H9 (cell line): ENCODE data around the gene KRTAP5-1. TPM values are rescaled to one million over a fixed set of nuclear protein-coding genes. Genes with fewer than 3 reads are reported as not detected.
"Not testable (repeated sequence)": the region's sequence is repeated elsewhere in the genome, so short reads cannot be mapped to it uniquely, and the experiment has no call there.

Experiments
- DNase-seq: peaks from one replicate; pipeline ENCODE4 v3.0.0-alpha.2; 2017
- H2AFZ ChIP-seq: one replicate; pipeline ENCODE4 v1.6.1; 2013; ENCODE audit warnings: mild to moderate bottlenecking, low read length, control low read depth, moderate library complexity
- H2AK5ac ChIP-seq: 2 replicates; pipeline ENCODE4 v1.6.1; 2013; ENCODE audit warnings: low read length, control low read depth, mixed read lengths; ENCODE audit not compliant: insufficient read length
- H2BK120ac ChIP-seq: one replicate; pipeline ENCODE4 v1.6.1; 2013; ENCODE audit warnings: low read depth, mild to moderate bottlenecking, low read length, control low read depth, inconsistent platforms; ENCODE audit not compliant: poor library complexity, severe bottlenecking
- H2BK12ac ChIP-seq: 2 replicates; pipeline ENCODE4 v1.6.1; 2013; ENCODE audit warnings: low read length, control low read depth, mixed read lengths, low read depth; ENCODE audit not compliant: insufficient read length
- H2BK15ac ChIP-seq: 2 replicates; pipeline ENCODE4 v1.6.1; 2013; ENCODE audit warnings: low read depth, low read length, control low read depth
- H2BK20ac ChIP-seq: one replicate; pipeline ENCODE4 v1.6.1; 2013; ENCODE audit warnings: low read depth, mild to moderate bottlenecking, low read length, control low read depth, inconsistent platforms; ENCODE audit not compliant: poor library complexity, severe bottlenecking
- H2BK5ac ChIP-seq: 2 replicates; pipeline ENCODE4 v1.6.1; 2013; ENCODE audit warnings: low read length, control low read depth, mixed read lengths; ENCODE audit not compliant: insufficient read length
- H3K14ac ChIP-seq: 2 replicates; pipeline ENCODE4 v1.6.1; 2013; ENCODE audit warnings: low read length, control low read depth; ENCODE audit not compliant: insufficient read depth
- H3K18ac ChIP-seq: 2 replicates; pipeline ENCODE4 v1.6.1; 2013; ENCODE audit warnings: low read depth, mild to moderate bottlenecking, mixed read lengths, low read length, control low read depth; ENCODE audit not compliant: insufficient read length
- H3K23ac ChIP-seq: 2 replicates; pipeline ENCODE4 v1.6.1; 2013; ENCODE audit warnings: low read length, control low read depth, mixed read lengths, low read depth; ENCODE audit not compliant: insufficient read length
- H3K23me2 ChIP-seq: 2 replicates; pipeline ENCODE4 v1.6.1; 2013; ENCODE audit warnings: low read depth, mild to moderate bottlenecking, mixed read lengths, low read length, control low read depth; ENCODE audit not compliant: insufficient read length, poor library complexity, severe bottlenecking
- H3K27ac ChIP-seq: 2 replicates; pipeline ENCODE4 v1.5.1; 2013; ENCODE audit warnings: low read length, control low read depth, mixed read lengths, low read depth; ENCODE audit not compliant: insufficient read length
- H3K27me3 ChIP-seq: 2 replicates; pipeline ENCODE4 v1.6.1; 2013; ENCODE audit warnings: low read length, control low read depth, inconsistent platforms; ENCODE audit not compliant: insufficient read depth
- H3K4ac ChIP-seq: 2 replicates; pipeline ENCODE4 v1.6.1; 2013; ENCODE audit warnings: low read depth, mild to moderate bottlenecking, control low read depth, inconsistent platforms, low read length, moderate library complexity
- H3K4me1 ChIP-seq: 2 replicates; pipeline ENCODE4 v1.6.1; 2013; ENCODE audit warnings: low read length, control low read depth, inconsistent platforms; ENCODE audit not compliant: insufficient read depth
- H3K4me2 ChIP-seq: 2 replicates; pipeline ENCODE4 v1.6.1; 2013; ENCODE audit warnings: low read length, control low read depth, mixed read lengths; ENCODE audit not compliant: insufficient read length, insufficient read depth
- H3K56ac ChIP-seq: 2 replicates; pipeline ENCODE4 v1.6.1; 2013; ENCODE audit warnings: low read depth, mild to moderate bottlenecking, mixed read lengths, low read length, control low read depth; ENCODE audit not compliant: insufficient read length
- H3K79me1 ChIP-seq: 2 replicates; pipeline ENCODE4 v1.6.1; 2013; ENCODE audit warnings: low read depth, mild to moderate bottlenecking, moderate library complexity, low read length, control low read depth, inconsistent platforms; ENCODE audit not compliant: insufficient read depth, poor library complexity, severe bottlenecking
- H3K79me2 ChIP-seq: 2 replicates; pipeline ENCODE4 v1.6.1; 2013; ENCODE audit warnings: low read length, control low read depth, inconsistent platforms; ENCODE audit not compliant: insufficient read depth
- H3K9ac ChIP-seq: 2 replicates; pipeline ENCODE4 v1.6.1; 2013; ENCODE audit warnings: low read length, control low read depth, mixed read lengths; ENCODE audit not compliant: insufficient read length; ENCODE audit errors: extremely low read depth
- H3K9me3 ChIP-seq: one replicate; pipeline ENCODE4 v1.6.1; 2013; ENCODE audit warnings: low read depth, low read length, inconsistent platforms; ENCODE audit not compliant: control insufficient read depth
- H3T11ph ChIP-seq: one replicate; pipeline ENCODE4 v1.6.1; 2013; ENCODE audit warnings: mild to moderate bottlenecking, low read length, control low read depth, inconsistent platforms
- H4K20me1 ChIP-seq: one replicate; pipeline ENCODE4 v1.6.1; 2013; ENCODE audit not compliant: control insufficient read depth, insufficient read length, insufficient read depth
- H4K5ac ChIP-seq: 2 replicates; pipeline ENCODE4 v1.6.1; 2013; ENCODE audit warnings: low read depth, mild to moderate bottlenecking, mixed read lengths, low read length, control low read depth; ENCODE audit not compliant: insufficient read length
- H4K8ac ChIP-seq: replicated peaks from 2 replicates; pipeline ENCODE4 v1.6.1; 2013; ENCODE audit warnings: low read length, control low read depth, mixed read lengths, low read depth; ENCODE audit not compliant: insufficient read length
- H4K91ac ChIP-seq: 2 replicates; pipeline ENCODE4 v1.6.1; 2013; ENCODE audit warnings: low read depth, mild to moderate bottlenecking, moderate library complexity, mixed read lengths, low read length, control low read depth; ENCODE audit not compliant: insufficient read length
- H3K27ac Mint-ChIP-seq, 3 experiments: 2 replicates in 2 of 3; 3 replicates in 1 of 3; pipeline ENCODE4 v1.8.0; 2020 to 2021; ENCODE audit warnings: mixed read lengths in 3 of 3, mild to moderate bottlenecking in 1 of 3, moderate library complexity in 1 of 3
- H3K27me3 Mint-ChIP-seq: 2 replicates; pipeline ENCODE4 v1.8.0; 2021; ENCODE audit warnings: low read depth, mild to moderate bottlenecking, moderate library complexity, mixed read lengths
- H3K36me3 Mint-ChIP-seq, 3 experiments: 2 replicates in 2 of 3; 3 replicates in 1 of 3; pipeline ENCODE4 v1.8.0; 2020 to 2021; ENCODE audit warnings: low read depth in 3 of 3, mixed read lengths in 3 of 3; ENCODE audit not compliant: insufficient read depth in 1 of 3
- H3K4me1 Mint-ChIP-seq, 2 experiments: 2 replicates each; pipeline ENCODE4 v1.8.0; 2020; ENCODE audit warnings: mixed read lengths in 2 of 2
- H3K4me3 Mint-ChIP-seq, 2 experiments: 2 replicates in 1 of 2; 3 replicates in 1 of 2; pipeline ENCODE4 v1.8.0; 2020 to 2021; ENCODE audit warnings: mild to moderate bottlenecking in 2 of 2, mixed read lengths in 2 of 2, moderate library complexity in 1 of 2
- H3K9me3 Mint-ChIP-seq, 2 experiments: 2 replicates in 1 of 2; 3 replicates in 1 of 2; pipeline ENCODE4 v1.8.0; 2020; ENCODE audit warnings: mild to moderate bottlenecking in 2 of 2, mixed read lengths in 2 of 2, moderate library complexity in 1 of 2
- WGBS: extraction: QIAGEN DNeasy Blood & Tissue Kit; methylation state at CpG from one replicate; pipeline ENCODE4 v1.1.7; 2013; ENCODE audit warnings: missing lambda C conversion rate, low lambda C conversion rate, mixed read lengths; ENCODE audit not compliant: insufficient read length; ENCODE audit errors: extremely low coverage; 5-methylcytosine and 5-hydroxymethylcytosine counted together
- total RNA-seq: library from RNA; stranded (reverse); gene quantifications from 2 replicates; pipeline ENCODE4 v1.2.1, GENCODE V29; 2021

Gene KRTAP5-1
- total RNA-seq, 1 experiment from 2014 or later, result not detected

DNA sequence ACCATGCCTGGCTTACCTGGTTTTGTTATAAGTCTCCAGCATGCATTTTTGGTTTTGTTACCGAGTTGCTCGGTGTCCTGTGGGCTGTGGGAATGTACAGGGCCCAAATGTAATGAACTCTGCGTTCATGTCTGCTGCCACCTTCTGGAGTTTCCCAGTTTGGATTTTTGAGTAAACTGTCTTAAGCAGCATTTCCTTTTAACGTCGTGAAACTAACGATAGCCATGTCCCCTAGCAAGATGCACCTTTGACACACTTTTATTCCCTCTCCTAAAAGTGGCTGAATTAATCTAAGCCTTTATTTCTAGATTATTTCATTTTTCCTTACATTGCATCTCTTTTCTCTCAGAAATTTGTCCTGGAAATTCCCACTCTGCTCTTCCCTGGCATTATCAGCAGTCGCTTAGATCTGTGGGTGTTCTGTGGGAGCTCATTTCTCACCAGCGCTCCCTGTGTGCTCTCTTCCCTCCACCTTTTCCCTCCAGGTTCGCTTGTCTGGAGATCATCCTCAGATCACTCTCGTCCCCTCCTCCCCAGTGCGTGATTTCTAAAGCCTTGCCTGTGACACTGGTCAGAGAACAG, 11.0 kb upstream of the KRTAP5-1 start:
- WGBS, result no CpG with 5 or more reads among the region's 11 CpGs

More for the DNA sequence above, 11.0 kb upstream of the KRTAP5-1 start:
- not testable (repeated sequence) for H4K91ac ChIP-seq, H3K9me3 Mint-ChIP-seq, H3K56ac ChIP-seq, H2AK5ac ChIP-seq, H3K36me3 Mint-ChIP-seq, H3K79me1 ChIP-seq, H3K9me3 ChIP-seq, H2BK120ac ChIP-seq, H3K14ac ChIP-seq, H2BK12ac ChIP-seq, H3K27me3 ChIP-seq, H3K79me2 ChIP-seq, H3K27ac ChIP-seq, H2BK20ac ChIP-seq, H3T11ph ChIP-seq, H3K4ac ChIP-seq, H2AFZ ChIP-seq, H4K8ac ChIP-seq, H4K5ac ChIP-seq, H4K20me1 ChIP-seq, H2BK15ac ChIP-seq, H3K4me1 ChIP-seq, DNase-seq, H3K23ac ChIP-seq, H2BK5ac ChIP-seq, H3K23me2 ChIP-seq
- H3K27me3 Mint-ChIP-seq, result peaks cover 77% of the 10 kb centered on the region
- H3K4me2 ChIP-seq, result peak overlapping the region; percentile 51
- peak overlapping the region; percentile 22 for H3K9ac ChIP-seq
- H3K18ac ChIP-seq, result peak overlapping the region; percentile 29
- peak overlapping the region in 2 of 3 experiments; percentile 27 to 36; a peak in 2 of 7 replicates for H3K27ac Mint-ChIP-seq
- peak overlapping the region; percentile 5 to 31; a peak in 3 of 5 replicates for H3K4me3 Mint-ChIP-seq
- peaks cover 29 to 33% of the 10 kb centered on the region in 2 experiments for H3K4me1 Mint-ChIP-seq
